ENCODE results near the gene SIGLEC11.

- TF ChIP-seq CTCF (IDR thresholded peaks at IDR 0.05) (no peak), POLR2A (IDR thresholded peaks at IDR 0.05) (no peak), EP300 (IDR thresholded peaks at IDR 0.05) (no peak)
Measured at GRCh38 chr19:49999371-50000010, 38.5 kb upstream of the SIGLEC11 start.
